NCI-H460 (cell line): ENCODE measurements around the gene CRADD. TPM values are rescaled to one million over a fixed set of nuclear protein-coding genes. Genes with fewer than 3 reads are reported as not detected.

Experiments used
- DNase-seq: peaks from one replicate; pipeline ENCODE4 v3.0.0-alpha.2; 2016; ENCODE audit warnings: low read depth; ENCODE audit errors: extremely low read depth
- total RNA-seq: library from RNA; depleted of rRNA; stranded (reverse); fragments of >200 nt; shearing (Covaris generic); gene quantifications from 2 replicates; pipeline ENCODE4 v1.2.3, GENCODE V29; 2014

Gene CRADD
- total RNA-seq, 1 experiment from 2014 or later: 20.5 TPM

DNA sequence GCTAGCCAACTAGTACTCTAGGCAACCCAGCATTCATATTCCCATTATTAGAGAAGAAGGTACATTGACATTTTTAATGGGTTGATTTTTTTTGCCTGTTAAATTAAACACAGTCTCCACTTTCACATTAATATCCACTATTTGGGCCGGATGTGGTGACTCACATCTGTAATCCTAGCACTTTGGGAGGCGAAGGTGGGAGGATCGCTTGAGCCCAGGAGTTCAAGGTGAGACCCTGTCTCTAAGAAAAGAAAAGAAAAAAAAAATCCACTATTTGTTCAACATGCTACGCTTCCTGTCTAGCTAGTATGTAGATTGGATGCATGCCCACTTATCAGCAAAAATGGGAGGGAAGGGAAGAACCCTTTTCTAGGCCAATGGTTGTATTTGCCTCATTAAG lies 7.1 kb upstream of the CRADD start:
- DNase-seq: no peak

- DNase-seq: no peak
Observed at GRCh38 chr12:93671044-93671443, 6.1 kb upstream of the CRADD start.

DNA sequence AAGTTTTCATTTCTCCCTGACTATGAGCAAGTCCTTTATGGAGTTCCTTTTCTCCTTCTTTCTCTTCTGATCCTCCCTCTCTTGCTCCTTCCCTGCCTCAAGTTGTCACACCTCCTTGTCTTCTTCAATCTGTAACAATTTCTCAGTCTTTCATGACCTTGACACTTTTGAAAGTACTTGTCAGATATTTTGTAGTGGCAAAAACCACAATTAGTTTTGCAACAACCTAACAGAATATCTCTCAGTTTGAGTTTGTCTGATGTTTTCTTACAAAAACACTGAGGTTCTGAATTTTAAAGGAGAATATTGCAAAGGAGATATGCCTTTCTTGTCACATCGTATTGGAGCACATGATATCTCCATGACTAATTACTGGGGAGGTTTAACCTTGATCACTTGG lies 4.1 kb upstream of the CRADD start:
- no peak for DNase-seq

GRCh38 chr12:93674386-93674785 lies 2.8 kb upstream of the CRADD start:
- DNase-seq: no peak

DNA sequence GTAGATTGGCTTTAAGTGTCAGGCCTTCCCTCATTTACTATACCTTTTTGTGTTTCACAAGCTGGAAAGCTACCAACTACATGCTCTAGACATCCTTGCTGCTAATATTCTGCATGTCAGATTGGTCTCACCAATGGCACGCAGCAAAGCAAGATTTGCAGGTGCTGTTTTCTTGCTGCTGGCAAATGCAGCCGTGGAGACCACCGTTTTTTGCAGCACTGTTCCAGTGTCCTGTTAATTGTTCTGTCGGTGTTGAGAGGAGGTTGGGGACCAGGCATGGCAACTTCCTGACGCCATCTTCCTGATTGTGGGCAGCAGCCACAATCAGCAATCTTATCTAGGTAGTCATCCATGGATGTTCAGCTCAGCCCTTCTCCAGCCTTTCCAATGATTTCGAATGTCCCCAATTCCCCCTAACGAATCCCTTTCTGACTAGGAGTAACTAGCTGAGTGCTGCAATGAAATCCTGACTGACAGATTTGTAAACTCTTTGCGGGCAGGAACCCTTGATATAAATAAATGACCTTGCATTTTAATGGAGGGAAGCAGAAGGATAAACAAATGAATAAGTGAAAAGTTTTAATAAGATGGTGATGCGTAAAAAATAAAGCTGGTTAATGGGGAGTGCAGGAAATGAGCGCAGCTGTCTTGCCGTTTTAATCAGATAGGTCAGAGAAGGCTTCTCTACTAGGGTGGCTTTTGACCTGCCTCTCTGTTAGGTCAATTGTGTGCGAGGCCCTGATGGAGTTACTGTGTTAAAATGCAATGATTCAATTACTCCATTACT lies 574 bp upstream of the CRADD start:
- no peak for DNase-seq

DNA sequence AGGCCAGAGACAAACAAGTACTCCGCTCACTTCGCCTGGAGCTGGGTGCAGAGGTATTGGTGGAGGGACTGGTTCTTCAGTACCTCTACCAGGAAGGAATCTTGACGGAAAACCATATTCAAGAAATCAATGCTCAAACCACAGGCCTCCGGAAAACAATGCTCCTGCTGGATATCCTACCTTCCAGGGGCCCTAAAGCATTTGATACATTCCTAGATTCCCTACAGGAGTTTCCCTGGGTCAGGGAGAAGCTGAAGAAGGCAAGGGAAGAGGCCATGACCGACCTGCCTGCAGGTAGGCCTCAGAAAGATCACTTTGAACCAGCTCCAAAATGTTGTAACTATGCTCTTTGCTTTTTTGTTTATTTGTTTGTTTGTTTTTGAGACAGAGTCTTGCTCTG lies 1.6 kb downstream of the CRADD start:
- no peak for DNase-seq

DNA sequence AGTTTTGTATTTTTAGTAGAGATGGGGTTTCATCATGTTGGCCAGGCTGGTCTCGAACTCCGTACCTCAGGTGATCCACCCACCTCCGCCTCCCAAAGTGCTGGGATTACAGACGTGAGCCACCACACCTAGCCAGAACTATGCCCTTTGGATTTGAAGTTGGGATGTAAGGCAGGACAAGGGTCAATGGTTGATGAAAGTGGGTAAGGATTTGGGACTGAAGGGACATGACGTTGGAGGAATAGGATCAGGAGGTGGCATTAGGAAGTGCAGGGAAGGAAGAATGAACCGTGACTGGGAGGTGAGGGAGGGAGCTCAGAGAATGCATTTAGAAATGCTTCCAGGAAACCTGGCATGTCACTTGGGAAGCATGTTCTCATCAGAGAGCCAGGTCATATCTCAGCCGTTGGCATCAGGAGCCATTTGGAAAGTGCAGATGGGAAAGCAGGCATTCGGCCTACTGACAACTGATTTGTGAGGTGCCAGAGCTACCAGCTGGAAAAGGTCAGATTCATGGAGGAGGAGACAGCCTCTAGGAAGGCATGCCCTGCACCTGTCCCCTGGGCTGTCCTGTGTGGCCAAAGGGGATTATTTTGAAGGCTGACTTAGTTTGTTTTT lies 2.2 kb downstream of the CRADD start:
- DNase-seq: no peak

GRCh38 chr12:93680006-93680405 lies 2.8 kb downstream of the CRADD start:
- no peak for DNase-seq

DNA sequence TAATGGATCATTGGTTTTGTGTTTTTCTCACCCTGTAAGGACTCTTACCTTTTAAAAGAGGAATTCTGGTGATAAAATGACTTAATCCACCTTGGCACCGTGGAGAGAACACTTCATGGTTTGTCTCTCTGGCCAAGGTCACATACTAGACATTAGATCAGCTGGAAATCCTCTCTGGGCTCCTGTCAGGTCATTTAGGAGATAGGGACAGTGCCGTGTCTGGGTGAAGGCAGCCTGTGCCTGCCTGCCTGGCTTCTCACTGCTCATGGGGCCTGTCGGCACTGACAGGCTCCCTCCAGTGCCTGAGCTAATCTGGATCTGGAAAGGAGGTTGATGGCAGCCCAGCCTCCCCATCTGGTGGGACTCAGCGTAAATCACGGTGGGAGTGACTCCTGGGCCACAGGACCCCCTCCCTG lies 5.7 kb downstream of the CRADD start:
- no peak for DNase-seq

DNA sequence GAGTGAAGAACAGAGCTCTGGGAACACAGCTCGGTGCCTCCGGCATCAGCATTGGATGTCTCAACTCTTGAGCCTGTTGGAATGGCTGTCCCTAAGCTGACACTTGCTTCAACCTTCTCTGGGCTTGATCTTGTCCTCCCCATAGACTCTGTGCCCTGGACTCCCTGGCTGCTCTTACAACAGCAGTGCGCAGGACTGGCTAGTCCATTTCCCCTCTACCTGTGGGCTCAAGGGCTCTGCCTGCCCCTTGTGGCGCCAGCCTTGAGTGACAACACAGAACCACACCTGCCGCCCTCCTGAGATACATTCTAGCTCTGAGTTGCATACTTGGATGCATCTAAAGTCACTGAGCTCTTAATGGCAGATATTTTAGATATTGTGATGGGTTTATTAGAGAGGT lies 6.2 kb downstream of the CRADD start:
- DNase-seq: no peak

GRCh38 chr12:93684716-93685115 lies 7.5 kb downstream of the CRADD start:
- DNase-seq: no peak

- DNase-seq: no peak
Observed at GRCh38 chr12:93686572-93687356, 9.6 kb downstream of the CRADD start.

GRCh38 chr12:93689076-93689834 lies 12.1 kb downstream of the CRADD start:
- DNase-seq: no peak

- no peak for DNase-seq
Observed at GRCh38 chr12:93696462-93696861, 19.3 kb downstream of the CRADD start.

DNA sequence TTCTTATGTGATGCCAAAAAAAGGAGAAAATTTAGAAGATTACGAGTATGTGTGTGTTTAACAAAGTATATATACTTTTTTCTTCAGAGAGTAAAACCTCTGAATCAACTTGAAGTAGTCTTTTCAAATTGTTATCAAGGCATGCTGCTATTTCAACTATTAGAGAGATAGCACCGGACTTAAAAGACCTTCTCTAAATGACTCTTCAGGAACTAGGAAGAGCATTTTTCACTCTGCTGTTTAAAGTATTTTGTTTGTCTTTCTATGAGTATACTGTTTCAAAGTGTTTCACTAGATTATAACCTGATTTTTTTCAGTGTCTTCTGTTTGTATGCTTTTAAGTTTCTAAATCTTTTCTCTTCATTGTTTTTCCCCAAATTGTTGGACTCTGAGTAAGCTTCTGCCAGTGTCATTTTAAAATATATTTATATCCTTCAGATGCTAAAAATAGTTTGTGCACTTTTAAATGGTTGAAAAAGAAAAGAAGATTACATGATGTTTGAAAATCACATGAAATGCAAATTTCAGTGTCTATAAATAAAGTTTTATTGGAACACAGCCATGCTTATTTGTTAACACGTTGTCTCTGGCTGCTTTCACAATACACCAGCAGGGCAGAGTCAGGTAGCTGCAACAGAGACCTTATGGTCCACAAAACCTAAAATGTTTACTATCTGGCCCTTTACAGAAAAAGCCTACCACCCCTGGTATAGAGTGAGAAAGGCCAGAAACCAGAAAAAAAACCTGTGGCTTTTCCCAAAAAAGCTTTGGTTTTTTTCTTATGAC lies 21.3 kb downstream of the CRADD start:
- no peak for DNase-seq

GRCh38 chr12:93699271-93700145 lies 22.3 kb downstream of the CRADD start:
- DNase-seq: no peak

DNA sequence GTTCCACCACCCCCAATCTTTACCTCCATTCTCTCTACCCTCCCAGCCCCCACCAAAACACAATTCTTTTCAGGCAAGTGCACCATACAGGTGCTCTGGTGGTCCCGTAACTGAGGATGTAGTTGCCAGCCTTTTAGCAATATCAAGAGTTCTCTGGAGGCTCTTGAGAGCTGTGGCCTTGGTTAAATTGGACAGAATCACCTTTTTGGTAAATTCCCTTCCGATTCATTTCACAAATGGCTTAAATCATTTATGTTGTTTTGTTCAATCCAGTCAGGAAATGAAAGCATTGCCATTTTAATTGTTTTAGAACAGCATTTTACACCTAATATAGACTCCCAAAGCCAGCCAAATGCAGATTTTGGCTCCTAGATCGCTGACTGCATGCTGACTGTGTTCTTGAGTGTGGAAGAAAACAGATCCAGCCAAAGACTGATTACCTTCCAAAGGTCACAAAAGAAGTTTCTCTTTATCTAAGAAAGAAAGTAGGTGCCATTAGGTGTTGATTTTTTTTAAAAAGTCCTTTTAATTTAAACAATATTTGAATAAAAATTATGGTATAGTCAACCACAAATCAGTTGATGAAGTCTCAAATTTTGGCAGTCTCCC lies 25.6 kb downstream of the CRADD start:
- no peak for DNase-seq

DNA sequence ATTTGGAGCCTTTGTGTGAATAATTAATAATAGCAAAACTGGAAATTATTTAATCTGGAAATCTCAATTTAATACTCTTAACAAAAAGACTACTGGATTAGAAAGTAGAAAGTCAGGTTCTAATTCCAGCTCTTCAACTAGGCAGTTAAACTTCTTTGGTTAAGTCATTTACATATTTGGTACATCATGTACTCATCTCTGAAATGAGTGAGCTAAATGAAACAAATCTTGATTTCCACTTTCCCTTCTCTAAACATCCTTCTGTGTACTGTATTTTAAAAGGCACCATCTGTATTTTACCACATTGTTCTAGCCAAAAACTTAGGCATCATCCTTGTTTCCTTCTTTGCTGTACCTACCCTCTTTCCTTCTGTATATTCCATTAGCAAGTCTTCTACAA lies 26.9 kb downstream of the CRADD start:
- DNase-seq: no peak

DNA sequence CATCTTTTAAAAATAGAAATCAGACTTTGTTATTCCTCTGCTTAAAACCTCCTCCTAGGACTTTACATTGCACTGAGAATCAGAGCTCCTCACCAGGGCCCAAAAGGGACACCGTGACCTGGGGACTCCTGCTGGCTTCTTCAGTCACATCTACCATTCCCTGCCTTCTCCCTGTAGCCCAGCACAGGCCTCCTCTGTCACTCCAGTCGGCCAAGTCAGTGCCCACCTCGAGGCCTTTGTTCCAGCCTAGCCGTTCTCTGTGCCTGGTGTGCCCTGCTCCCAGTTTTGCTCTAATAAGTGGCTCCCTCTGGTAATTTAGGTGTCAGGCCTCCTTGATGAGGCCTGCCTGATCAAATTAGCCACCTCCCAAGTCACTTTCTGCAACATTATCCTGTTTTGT lies 27.4 kb downstream of the CRADD start:
- DNase-seq: no peak
